WI38 (cell line): ENCODE measurements around the gene TCF12.
"Not testable (repeated sequence)": the region's sequence is repeated elsewhere in the genome, so short reads cannot be mapped to it uniquely, and the experiment has no call there.

Source experiments
- H3K4me3 ChIP-seq: 2 replicates; pipeline ENCODE4 v1.5.1; 2011; ENCODE audit warnings: low read depth, mild to moderate bottlenecking, control low read depth, low read length
- TF ChIP-seq, protein P1 (sequence below): IDR thresholded peaks from 2 replicates; pipeline ENCODE4 v1.5.1; 2012; ENCODE audit warnings: low read depth, mild to moderate bottlenecking, control low read depth, low read length

Gene TCF12

DNA sequence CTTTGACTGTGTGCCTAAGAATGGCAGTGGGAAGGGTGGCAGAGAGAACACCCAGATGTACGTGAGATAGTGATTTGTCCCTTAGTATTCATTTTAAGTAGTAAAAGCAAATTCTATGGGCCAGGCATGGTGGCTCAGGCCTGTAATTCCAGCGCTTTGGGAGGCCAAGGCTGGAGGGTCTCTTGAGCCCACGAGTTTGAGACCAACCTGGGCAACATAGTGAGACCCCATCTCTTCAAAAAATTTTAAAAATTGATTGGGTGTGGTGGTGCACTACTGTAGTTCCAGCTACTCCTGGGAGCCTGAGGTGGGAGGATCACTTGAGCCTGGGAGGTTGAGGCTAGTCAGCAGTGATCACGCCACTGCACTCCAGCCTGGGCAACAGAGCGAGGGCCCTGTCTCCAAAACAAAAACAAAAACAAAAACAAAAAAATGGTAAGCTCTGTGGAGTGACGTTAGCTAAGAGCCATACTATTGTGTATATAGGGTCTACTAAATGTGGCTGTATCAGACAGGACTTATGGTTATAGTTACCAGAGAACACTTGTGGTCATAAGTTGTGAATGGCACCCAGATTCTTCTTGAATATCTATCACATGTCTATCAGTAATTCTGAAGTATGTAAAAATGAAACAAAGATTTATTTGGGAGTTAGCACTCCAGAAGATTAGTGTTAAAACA, 171.5 kb downstream of the TCF12 start:
- TF ChIP-seq, protein P1, sequence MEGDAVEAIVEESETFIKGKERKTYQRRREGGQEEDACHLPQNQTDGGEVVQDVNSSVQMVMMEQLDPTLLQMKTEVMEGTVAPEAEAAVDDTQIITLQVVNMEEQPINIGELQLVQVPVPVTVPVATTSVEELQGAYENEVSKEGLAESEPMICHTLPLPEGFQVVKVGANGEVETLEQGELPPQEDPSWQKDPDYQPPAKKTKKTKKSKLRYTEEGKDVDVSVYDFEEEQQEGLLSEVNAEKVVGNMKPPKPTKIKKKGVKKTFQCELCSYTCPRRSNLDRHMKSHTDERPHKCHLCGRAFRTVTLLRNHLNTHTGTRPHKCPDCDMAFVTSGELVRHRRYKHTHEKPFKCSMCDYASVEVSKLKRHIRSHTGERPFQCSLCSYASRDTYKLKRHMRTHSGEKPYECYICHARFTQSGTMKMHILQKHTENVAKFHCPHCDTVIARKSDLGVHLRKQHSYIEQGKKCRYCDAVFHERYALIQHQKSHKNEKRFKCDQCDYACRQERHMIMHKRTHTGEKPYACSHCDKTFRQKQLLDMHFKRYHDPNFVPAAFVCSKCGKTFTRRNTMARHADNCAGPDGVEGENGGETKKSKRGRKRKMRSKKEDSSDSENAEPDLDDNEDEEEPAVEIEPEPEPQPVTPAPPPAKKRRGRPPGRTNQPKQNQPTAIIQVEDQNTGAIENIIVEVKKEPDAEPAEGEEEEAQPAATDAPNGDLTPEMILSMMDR: no peak
- H3K4me3 ChIP-seq: no peak overlapping the region

GRCh38 chr15:57090496-57090859, 172.0 kb downstream of the TCF12 start:
- TF ChIP-seq, protein P1: no peak
- no peak overlapping the region for H3K4me3 ChIP-seq

DNA sequence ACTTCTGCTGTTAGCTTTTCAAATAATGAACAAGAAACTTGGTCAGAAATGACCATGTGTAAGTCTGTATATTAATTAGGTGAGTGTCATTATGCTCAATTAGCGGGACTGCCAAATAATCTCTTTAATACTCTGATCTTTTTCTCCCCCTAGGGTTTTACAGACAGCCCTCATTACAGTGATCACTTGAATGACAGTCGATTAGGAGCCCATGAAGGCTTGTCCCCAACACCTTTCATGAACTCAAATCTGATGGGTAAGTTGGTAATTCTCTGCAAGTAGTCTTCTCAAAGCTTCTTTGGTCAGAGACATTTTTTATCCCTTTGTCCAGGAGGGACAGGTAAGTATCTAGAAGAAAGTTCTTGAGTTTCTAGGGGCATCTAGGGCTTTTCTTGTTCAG, 173.2 kb downstream of the TCF12 start:
- TF ChIP-seq, protein P1: no peak
- H3K4me3 ChIP-seq: no peak overlapping the region

DNA sequence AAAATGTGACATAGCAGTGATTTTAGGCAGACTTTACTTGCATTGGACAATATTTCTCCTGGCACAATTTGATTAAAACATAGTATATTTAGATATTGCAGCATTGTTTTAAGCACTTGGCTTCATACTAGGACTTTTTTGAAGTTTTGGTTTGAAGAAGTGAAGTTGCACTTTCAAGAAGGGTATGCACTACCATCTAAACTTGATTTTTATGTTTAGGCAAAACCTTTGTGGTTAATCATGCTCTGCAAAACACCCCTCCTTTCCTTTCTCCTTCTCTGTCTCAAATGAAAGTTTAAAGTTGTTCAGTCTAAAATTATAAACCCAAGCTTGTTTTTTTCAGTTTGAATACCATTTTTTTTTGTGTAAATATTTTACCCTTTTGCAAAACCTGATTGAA, 173.8 kb downstream of the TCF12 start:
- TF ChIP-seq, protein P1: no peak
- no peak overlapping the region for H3K4me3 ChIP-seq

GRCh38 chr15:57094321-57095257, 176.1 kb downstream of the TCF12 start:
- no peak overlapping the region for H3K4me3 ChIP-seq
- TF ChIP-seq, protein P1: no peak

GRCh38 chr15:57095896-57096295, 177.5 kb downstream of the TCF12 start:
- H3K4me3 ChIP-seq: no peak overlapping the region
- TF ChIP-seq, protein P1: no peak

- H3K4me3 ChIP-seq: no peak overlapping the region
- TF ChIP-seq, protein P1: no peak
These were observed 178.8 kb downstream of the TCF12 start for GRCh38 chr15:57097246-57097645.

DNA sequence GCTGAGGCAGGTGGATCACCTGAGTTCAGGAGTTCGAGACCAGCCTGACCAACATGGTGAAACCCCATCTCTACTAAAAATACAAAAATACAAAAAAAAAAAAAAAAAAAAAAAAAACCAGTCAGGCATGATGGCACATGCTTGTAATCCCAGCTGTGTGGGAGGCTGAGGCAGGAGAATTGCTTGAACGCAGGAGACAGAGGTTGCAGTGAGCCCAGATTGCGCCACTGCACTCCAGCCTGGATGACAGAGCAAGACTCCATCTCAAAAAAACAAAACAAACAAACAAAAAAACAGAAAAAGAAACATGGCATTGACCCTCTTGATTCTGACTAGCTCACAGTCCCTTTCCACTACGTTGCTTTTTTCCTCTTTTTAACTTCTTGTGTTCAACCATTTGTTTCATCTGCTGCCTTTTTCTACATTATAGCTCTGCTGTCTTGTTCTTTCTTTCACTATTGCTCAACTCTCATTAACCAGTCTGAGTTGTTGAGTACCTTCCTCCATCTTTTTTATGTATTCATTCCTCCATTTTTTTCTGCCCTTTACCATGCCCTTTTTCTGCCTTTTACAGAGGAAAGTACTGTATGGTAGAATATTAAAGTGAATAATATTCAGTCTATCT, 179.6 kb downstream of the TCF12 start:
- not testable (repeated sequence) for H3K4me3 ChIP-seq
